Measurements from ENCODE around the gene AWAT2.

Gene AWAT2

GRCh38 chrX:70066646-70067045 lies 16.9 kb upstream of the AWAT2 start:
- TF ChIP-seq POU6F1 (CRISPR knock-in tag; IDR thresholded peaks at IDR 0.05; ENCODE audit: borderline replicate concordance, low read depth) (no peak), ZNF70 (CRISPR knock-in tag; IDR thresholded peaks at IDR 0.05) (no peak), TOX (CRISPR knock-in tag; IDR thresholded peaks at IDR 0.05; ENCODE audit: borderline replicate concordance) (no peak), PATZ1 (CRISPR knock-in tag; IDR thresholded peaks at IDR 0.05; ENCODE audit: borderline replicate concordance) (no peak), CSDC2 (CRISPR knock-in tag; IDR thresholded peaks at IDR 0.05) (no peak), SNAI2 (CRISPR knock-in tag; IDR thresholded peaks at IDR 0.05) (no peak), ZC3H10 (CRISPR knock-in tag; IDR thresholded peaks at IDR 0.05) (no peak), CSRNP3 (CRISPR knock-in tag; IDR thresholded peaks at IDR 0.05) (no peak), ZFP3 (CRISPR knock-in tag; IDR thresholded peaks at IDR 0.05) (no peak), ARNTL (CRISPR knock-in tag; IDR thresholded peaks at IDR 0.05; ENCODE audit: borderline replicate concordance, low read depth) (no peak), ESRRG (CRISPR knock-in tag; IDR thresholded peaks at IDR 0.05) (no peak), BACH2 (CRISPR knock-in tag; IDR thresholded peaks at IDR 0.05; ENCODE audit: borderline replicate concordance) (no peak), ZFP30 (CRISPR knock-in tag; IDR thresholded peaks at IDR 0.05) (no peak), TCF4 (CRISPR knock-in tag; IDR thresholded peaks at IDR 0.05; ENCODE audit: borderline replicate concordance) (no peak)
- no peak for ATAC-seq

GRCh38 chrX:70062961-70063550 lies 13.3 kb upstream of the AWAT2 start:
- TF ChIP-seq PATZ1 (CRISPR knock-in tag; IDR thresholded peaks at IDR 0.05; ENCODE audit: borderline replicate concordance) (no peak), ESRRG (CRISPR knock-in tag; IDR thresholded peaks at IDR 0.05) (no peak), ZFP30 (CRISPR knock-in tag; IDR thresholded peaks at IDR 0.05) (no peak), CSDC2 (CRISPR knock-in tag; IDR thresholded peaks at IDR 0.05) (no peak), BACH2 (CRISPR knock-in tag; IDR thresholded peaks at IDR 0.05; ENCODE audit: borderline replicate concordance) (no peak), OSR1 (CRISPR knock-in tag; IDR thresholded peaks at IDR 0.05) (no peak), RARB (CRISPR knock-in tag; IDR thresholded peaks at IDR 0.05) (no peak), CSRNP3 (CRISPR knock-in tag; IDR thresholded peaks at IDR 0.05) (no peak), ZFP3 (CRISPR knock-in tag; IDR thresholded peaks at IDR 0.05) (no peak), SNAI2 (CRISPR knock-in tag; IDR thresholded peaks at IDR 0.05) (no peak), ARNTL (CRISPR knock-in tag; IDR thresholded peaks at IDR 0.05; ENCODE audit: borderline replicate concordance, low read depth) (no peak), PPARA (CRISPR knock-in tag; IDR thresholded peaks at IDR 0.05; ENCODE audit: borderline replicate concordance) (no peak), TCF4 (CRISPR knock-in tag; IDR thresholded peaks at IDR 0.05; ENCODE audit: borderline replicate concordance) (no peak)
- ATAC-seq = no peak

GRCh38 chrX:70062076-70062475 lies 12.3 kb upstream of the AWAT2 start, which contains the start of gene OTUD6A:
Gene OTUD6A, plus strand, starts transcription at chrX:70062457. Its CDS starts 68 bp downstream, at chrX:70062525.
- no peak for TF ChIP-seq PATZ1 (CRISPR knock-in tag; IDR thresholded peaks at IDR 0.05; ENCODE audit: borderline replicate concordance)
- no peak for ATAC-seq
